Colon (tissue), 2 donors: ENCODE data around the gene CHERP.

ENCODE experiments used
- FAIRE-seq: peaks from 2 replicates; lab custom pipeline; 2012; peaks lifted over from hg19 to GRCh38; lab: Jason Lieb, UNC
- donor health status: control.
- donor health status: control.

CHERP gene

GRCh38 chr19:16542910-16543472, 754 bp upstream of the CHERP start:
- no peak for FAIRE-seq

- FAIRE-seq = no peak
Measured at GRCh38 chr19:16541526-16542044, 652 bp downstream of the CHERP start.

GRCh38 chr19:16540948-16541347, 1.3 kb downstream of the CHERP start:
- no peak for FAIRE-seq

GRCh38 chr19:16537111-16537510, 5.1 kb downstream of the CHERP start:
- FAIRE-seq = no peak

- FAIRE-seq = no peak
Measured at GRCh38 chr19:16536130-16536529, 6.1 kb downstream of the CHERP start.

GRCh38 chr19:16535381-16535780, 6.9 kb downstream of the CHERP start:
- no peak for FAIRE-seq

GRCh38 chr19:16532440-16533234, 9.6 kb downstream of the CHERP start:
- no peak for FAIRE-seq

- FAIRE-seq = no peak
Measured at GRCh38 chr19:16531380-16531669, 10.9 kb downstream of the CHERP start.

GRCh38 chr19:16530540-16531379, 11.5 kb downstream of the CHERP start:
- FAIRE-seq = no peak

GRCh38 chr19:16529466-16530144, 12.6 kb downstream of the CHERP start:
- FAIRE-seq = no peak

- FAIRE-seq = no peak
Measured at GRCh38 chr19:16527971-16528521, 14.2 kb downstream of the CHERP start.

- no peak for FAIRE-seq
Measured at GRCh38 chr19:16527334-16527935, 14.8 kb downstream of the CHERP start.

GRCh38 chr19:16525751-16526481, 16.3 kb downstream of the CHERP start:
- FAIRE-seq = no peak

GRCh38 chr19:16524991-16525734, 17.1 kb downstream of the CHERP start:
- no peak for FAIRE-seq

- FAIRE-seq = no peak
Measured at GRCh38 chr19:16522559-16523377, 19.5 kb downstream of the CHERP start.

- FAIRE-seq = no peak
Measured at GRCh38 chr19:16521715-16522289, 20.4 kb downstream of the CHERP start.

GRCh38 chr19:16520986-16521624, 21.1 kb downstream of the CHERP start:
- no peak for FAIRE-seq
